ENCODE results near the gene FAM50A.
A peak's percentile ranks its signal among the peaks of the same experiment; 100 is the strongest.

Gene FAM50A

DNA sequence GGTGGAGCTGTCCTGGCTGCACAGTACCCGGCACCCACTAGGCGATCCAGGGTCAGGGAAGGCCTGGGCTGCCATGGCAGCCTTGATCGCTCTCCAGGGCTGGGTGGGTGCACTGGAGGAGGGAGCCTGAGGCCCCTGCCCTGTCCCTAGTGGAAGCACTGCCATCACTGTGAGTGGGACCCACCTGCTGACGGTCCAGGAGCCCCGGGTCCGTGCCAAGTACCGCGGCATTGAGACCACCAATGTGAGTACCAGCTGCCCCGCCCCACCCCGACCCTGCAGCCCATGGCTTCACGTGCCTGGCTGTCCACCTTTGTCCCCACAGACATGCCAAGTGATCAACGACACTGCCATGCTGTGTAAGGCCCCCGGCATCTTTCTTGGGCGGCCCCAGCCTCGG is 23.0 kb downstream of the FAM50A start:
- no peak overlapping the region for H3K4me3 ChIP-seq (ENCODE audit: low read length)
- H3K36me3 ChIP-seq (ENCODE audit: insufficient read depth, low read length) = peaks cover 41% of the 10 kb centered on the region
- H3K27me3 ChIP-seq (ENCODE audit: insufficient read depth, low read length) = no peaks in the 10 kb centered on the region
- no peak overlapping the region for H2AFZ ChIP-seq (ENCODE audit: low read depth, low read length)
- no peaks in the 10 kb centered on the region for H3K9me3 ChIP-seq (ENCODE audit: low read length)
- no peaks in the 10 kb centered on the region for H3K4me1 ChIP-seq (ENCODE audit: insufficient read depth, low read length)

DNA sequence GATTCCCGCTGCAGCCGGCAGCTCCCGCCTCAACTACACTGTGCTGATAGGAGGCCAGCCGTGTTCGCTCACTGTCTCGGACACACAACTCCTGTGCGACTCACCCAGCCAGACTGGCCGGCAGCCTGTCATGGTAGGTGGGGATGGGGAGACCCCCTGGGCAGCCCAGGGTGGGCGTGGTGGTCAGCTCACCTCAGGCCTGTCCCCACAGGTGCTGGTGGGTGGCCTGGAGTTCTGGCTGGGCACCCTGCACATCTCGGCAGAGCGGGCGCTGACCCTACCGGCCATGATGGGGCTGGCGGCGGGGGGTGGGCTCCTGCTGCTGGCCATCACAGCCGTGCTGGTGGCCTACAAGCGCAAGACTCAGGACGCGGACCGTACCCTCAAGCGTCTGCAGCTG is 23.6 kb downstream of the FAM50A start:
- Histone ChIP-seq H3K27me3 (ENCODE audit: insufficient read depth, low read length) (no peaks in the 10 kb centered on the region), H3K9me3 (ENCODE audit: low read length) (no peaks in the 10 kb centered on the region), H3K4me3 (ENCODE audit: low read length) (no peak overlapping the region), H3K4me1 (ENCODE audit: insufficient read depth, low read length) (no peaks in the 10 kb centered on the region), H3K36me3 (ENCODE audit: insufficient read depth, low read length) (peaks cover 48% of the 10 kb centered on the region), H2AFZ (ENCODE audit: low read depth, low read length) (no peak overlapping the region)

DNA sequence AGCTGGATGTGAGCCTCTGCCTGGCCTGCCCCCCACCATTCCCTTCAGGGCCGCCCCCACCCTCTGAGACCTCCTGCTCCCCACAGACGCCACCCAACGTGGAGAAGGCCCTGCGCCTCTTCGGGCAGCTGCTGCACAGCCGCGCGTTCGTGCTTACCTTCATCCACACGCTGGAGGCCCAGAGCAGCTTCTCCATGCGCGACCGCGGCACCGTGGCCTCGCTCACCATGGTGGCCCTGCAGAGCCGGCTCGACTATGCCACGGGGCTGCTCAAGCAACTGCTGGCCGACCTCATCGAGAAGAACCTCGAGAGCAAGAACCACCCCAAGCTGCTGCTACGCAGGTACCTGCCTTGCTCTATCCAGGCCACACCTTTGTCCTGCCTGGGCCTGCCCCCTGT is 24.3 kb downstream of the FAM50A start:
- Histone ChIP-seq H3K9me3 (ENCODE audit: low read length) (no peaks in the 10 kb centered on the region), H2AFZ (ENCODE audit: low read depth, low read length) (no peak overlapping the region), H3K36me3 (ENCODE audit: insufficient read depth, low read length) (peaks cover 50% of the 10 kb centered on the region), H3K27me3 (ENCODE audit: insufficient read depth, low read length) (no peaks in the 10 kb centered on the region), H3K4me3 (ENCODE audit: low read length) (no peak overlapping the region), H3K4me1 (ENCODE audit: insufficient read depth, low read length) (no peaks in the 10 kb centered on the region)

DNA sequence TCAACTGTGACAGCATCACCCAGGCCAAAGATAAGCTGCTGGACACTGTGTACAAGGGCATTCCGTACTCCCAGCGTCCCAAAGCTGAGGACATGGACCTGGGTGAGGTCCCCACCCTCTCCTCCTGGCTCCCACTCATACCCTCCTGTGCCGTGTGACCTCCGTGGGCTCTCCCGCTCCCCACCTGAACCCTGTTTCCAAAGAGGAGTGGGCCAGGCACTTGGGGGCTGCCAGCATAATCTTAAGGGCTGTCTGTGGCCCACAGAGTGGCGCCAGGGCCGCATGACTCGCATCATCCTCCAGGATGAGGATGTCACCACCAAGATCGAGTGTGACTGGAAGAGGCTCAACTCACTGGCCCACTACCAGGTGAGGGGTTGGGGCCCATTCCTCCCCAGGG is 25.2 kb downstream of the FAM50A start:
- no peak overlapping the region for H3K4me3 ChIP-seq (ENCODE audit: low read length)
- H2AFZ ChIP-seq (ENCODE audit: low read depth, low read length) = no peak overlapping the region
- no peaks in the 10 kb centered on the region for H3K27me3 ChIP-seq (ENCODE audit: insufficient read depth, low read length)
- H3K36me3 ChIP-seq (ENCODE audit: insufficient read depth, low read length) = peaks cover 47% of the 10 kb centered on the region
- H3K9me3 ChIP-seq (ENCODE audit: low read length) = no peaks in the 10 kb centered on the region
- no peaks in the 10 kb centered on the region for H3K4me1 ChIP-seq (ENCODE audit: insufficient read depth, low read length)

DNA sequence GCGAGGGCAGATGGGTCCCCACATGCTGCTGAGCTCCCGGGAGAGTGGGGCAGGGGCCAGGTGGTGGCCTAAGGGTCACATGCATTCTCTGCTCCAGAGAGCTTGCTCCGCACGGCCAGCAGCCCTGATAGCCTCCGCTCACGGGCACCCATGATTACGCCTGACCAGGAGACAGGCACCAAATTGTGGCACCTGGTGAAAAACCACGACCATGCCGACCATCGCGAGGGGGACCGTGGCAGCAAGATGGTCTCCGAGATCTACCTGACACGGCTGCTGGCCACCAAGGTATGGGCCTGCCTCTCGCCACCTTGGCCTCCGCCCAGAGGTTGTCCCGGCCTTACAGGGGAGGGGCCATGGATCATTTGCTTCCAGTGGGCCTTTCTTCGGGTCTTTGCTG is 25.9 kb downstream of the FAM50A start:
- no peak overlapping the region for H2AFZ ChIP-seq (ENCODE audit: low read depth, low read length)
- H3K4me1 ChIP-seq (ENCODE audit: insufficient read depth, low read length) = no peaks in the 10 kb centered on the region
- H3K27me3 ChIP-seq (ENCODE audit: insufficient read depth, low read length) = no peaks in the 10 kb centered on the region
- peaks cover 42% of the 10 kb centered on the region for H3K36me3 ChIP-seq (ENCODE audit: insufficient read depth, low read length)
- no peaks in the 10 kb centered on the region for H3K9me3 ChIP-seq (ENCODE audit: low read length)
- no peak overlapping the region for H3K4me3 ChIP-seq (ENCODE audit: low read length)

DNA sequence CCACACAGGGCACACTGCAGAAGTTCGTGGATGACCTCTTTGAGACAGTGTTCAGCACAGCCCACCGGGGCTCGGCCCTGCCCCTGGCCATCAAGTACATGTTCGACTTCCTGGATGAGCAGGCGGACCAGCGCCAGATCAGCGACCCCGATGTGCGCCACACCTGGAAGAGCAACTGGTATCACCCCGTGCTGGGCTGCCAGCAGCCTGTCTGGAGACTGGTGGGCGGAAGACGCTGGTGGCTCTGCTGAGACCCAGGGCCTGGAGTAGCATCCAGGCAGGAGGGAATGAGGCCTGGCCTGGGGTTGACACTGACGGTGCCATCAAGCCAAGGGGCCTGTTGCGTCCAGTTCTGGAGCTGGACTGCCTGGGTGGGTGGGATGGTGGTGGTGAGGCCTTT is 26.5 kb downstream of the FAM50A start:
- H3K36me3 ChIP-seq (ENCODE audit: insufficient read depth, low read length) = peaks cover 42% of the 10 kb centered on the region
- H3K4me1 ChIP-seq (ENCODE audit: insufficient read depth, low read length) = no peaks in the 10 kb centered on the region
- H3K9me3 ChIP-seq (ENCODE audit: low read length) = no peaks in the 10 kb centered on the region

DNA sequence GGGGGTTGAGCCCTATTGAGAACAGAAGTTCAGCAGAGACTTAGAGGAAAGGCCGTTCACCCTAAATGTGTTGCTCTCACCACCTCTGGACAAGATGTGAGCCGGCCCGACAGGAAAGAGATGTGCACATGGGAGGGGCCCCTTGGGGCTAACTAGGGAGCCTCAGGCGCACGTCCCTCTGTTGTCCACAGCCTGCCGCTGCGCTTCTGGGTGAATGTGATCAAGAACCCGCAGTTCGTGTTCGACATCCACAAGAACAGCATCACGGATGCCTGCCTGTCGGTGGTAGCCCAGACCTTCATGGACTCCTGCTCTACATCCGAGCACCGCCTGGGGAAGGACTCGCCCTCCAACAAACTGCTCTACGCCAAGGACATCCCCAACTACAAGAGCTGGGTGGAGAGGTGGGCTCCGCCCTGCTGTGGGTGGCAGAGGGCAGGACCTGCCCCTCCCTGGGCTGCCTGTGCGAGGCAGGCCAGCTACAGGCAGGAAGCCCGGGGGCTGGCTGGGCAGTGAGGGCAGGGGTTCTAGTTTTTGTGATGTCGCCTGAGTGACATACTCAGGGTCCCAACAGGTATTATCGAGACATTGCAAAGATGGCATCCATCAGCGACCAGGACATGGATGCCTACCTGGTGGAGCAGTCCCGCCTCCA is 27.1 kb downstream of the FAM50A start:
- no peak overlapping the region for H3K4me3 ChIP-seq (ENCODE audit: low read length)
- H3K9me3 ChIP-seq (ENCODE audit: low read length) = no peaks in the 10 kb centered on the region
- no peak overlapping the region for H2AFZ ChIP-seq (ENCODE audit: low read depth, low read length)
- H3K27me3 ChIP-seq (ENCODE audit: insufficient read depth, low read length) = no peaks in the 10 kb centered on the region
- no peaks in the 10 kb centered on the region for H3K4me1 ChIP-seq (ENCODE audit: insufficient read depth, low read length)
- H3K36me3 ChIP-seq (ENCODE audit: insufficient read depth, low read length) = peaks cover 38% of the 10 kb centered on the region

More for the DNA sequence above, 26.5 kb downstream of the FAM50A start:
- Histone ChIP-seq H2AFZ (ENCODE audit: low read depth, low read length) (no peak overlapping the region), H3K27me3 (ENCODE audit: insufficient read depth, low read length) (no peaks in the 10 kb centered on the region), H3K4me3 (ENCODE audit: low read length) (no peak overlapping the region)

DNA sequence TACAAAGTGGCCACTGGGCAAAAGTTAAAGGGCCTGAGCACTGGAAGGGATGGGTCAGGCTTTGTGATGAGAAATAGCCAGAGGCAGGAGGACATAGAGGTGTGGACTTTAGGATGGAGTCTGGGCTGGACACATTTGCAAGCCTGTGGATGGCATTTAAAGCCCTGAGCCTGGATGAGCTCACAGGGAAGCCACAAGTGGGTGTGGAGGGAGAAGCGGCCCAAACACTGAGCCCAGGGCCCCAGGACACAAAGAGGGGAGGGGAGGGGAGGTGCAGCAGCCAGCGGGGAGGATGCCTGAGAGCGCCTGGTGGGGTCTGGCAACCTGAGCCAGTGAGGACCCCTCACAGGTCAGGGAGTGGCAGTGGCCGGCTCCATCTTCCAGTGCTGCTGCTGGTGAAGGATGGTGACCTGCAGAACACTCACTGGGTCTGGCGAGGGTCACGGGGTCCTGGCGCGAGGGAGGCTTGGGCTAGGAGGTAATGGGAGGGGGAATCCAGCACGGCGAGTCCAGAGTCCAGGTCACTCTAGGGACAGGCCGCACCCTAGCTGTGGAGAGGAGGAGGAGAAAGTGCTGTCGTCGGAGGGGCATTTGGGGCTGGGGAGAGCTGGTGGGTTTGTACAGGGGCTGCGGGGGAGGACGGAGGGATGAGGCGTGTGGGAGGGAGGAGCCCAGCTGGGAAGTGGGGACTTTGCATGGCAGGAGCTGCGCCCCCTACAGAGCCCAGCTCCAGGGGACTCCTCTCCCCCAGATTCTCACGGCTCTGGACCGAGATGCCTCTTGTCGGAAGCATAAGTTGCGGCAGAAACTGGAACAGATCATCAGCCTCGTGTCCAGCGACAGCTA is 28.1 kb downstream of the FAM50A start:
- H3K27me3 ChIP-seq (ENCODE audit: insufficient read depth, low read length) = no peaks in the 10 kb centered on the region
- peaks cover 33% of the 10 kb centered on the region for H3K36me3 ChIP-seq (ENCODE audit: insufficient read depth, low read length)
- no peak overlapping the region for H3K4me3 ChIP-seq (ENCODE audit: low read length)
- H3K9me3 ChIP-seq (ENCODE audit: low read length) = no peaks in the 10 kb centered on the region
- no peak overlapping the region for H2AFZ ChIP-seq (ENCODE audit: low read depth, low read length)
- no peaks in the 10 kb centered on the region for H3K4me1 ChIP-seq (ENCODE audit: insufficient read depth, low read length)

DNA sequence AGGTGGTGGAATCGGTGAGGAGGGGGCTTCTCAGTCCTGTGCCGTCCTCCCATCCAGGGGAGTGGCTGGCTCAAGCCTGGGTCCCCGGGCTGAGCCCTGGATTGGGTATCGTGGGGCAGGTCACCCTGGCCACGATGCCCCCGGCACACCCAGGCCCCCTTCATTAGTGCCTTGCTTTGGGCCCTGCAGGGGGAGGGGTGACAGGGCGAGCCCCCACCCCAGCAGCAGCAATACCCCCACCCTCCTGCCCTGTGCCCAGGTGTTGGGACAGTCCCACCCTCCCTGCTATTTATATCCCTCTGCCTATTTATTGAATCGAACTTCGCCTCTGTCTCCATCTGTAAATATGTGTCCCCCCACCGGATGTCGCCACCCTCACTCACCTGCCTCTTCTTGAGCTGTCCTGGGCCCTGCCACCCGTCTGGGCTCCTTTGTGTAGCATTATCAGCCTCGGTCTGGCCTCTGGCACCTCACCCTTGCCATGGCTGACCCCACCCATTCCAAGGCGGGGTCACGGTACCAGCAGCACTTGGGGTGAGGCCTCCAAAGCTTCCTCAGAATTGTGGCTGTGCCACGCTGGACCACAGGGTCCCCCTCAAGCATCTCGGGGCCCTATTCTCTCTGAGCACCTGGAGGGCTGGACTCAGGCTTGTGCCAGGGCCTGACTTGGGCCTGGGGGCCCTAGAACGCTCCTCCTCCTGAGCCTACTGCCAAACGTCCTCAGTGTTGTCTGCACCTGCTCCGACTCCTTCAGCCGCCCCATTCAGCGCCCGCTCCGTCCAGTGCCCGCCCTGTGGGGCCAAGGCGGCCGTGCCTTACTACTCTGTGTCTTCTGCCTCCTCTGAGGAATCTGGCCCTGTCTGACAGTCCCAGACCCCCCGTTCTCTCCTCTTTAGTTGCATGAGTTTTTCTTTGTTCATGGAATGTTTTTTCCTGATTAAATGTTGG is 29.0 kb downstream of the FAM50A start:
- Histone ChIP-seq H3K9me3 (ENCODE audit: low read length) (no peaks in the 10 kb centered on the region), H2AFZ (ENCODE audit: low read depth, low read length) (no peak overlapping the region), H3K36me3 (ENCODE audit: insufficient read depth, low read length) (peaks cover 32% of the 10 kb centered on the region), H3K27me3 (ENCODE audit: insufficient read depth, low read length) (no peaks in the 10 kb centered on the region), H3K4me1 (ENCODE audit: insufficient read depth, low read length) (peaks cover 3% of the 10 kb centered on the region), H3K4me3 (ENCODE audit: low read length) (no peak overlapping the region)

DNA sequence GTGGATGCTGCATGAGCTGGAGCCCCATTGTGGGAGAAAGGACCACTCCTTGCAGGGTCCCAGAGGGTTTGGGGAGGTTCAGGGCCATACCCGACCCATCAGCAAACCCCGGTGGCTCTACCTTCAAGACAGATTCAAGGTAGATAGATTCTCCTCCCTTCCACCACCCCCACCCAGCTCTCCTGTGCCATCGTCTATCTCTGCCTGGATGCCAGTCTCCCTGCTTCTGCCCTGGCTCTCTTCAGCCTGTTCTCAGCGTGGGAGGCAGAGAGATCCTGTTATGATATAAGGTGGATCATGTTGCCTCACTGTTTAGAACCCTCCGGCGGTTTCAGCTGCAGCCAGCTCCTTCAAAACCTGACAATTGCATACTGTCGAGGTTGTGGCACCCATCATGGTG is 29.7 kb downstream of the FAM50A start:
- H2AFZ ChIP-seq (ENCODE audit: low read depth, low read length) = no peak overlapping the region
- H3K36me3 ChIP-seq (ENCODE audit: insufficient read depth, low read length) = peaks cover 26% of the 10 kb centered on the region
- H3K27me3 ChIP-seq (ENCODE audit: insufficient read depth, low read length) = no peaks in the 10 kb centered on the region
- no peak overlapping the region for H3K4me3 ChIP-seq (ENCODE audit: low read length)
- H3K4me1 ChIP-seq (ENCODE audit: insufficient read depth, low read length) = peaks cover 6% of the 10 kb centered on the region
- no peaks in the 10 kb centered on the region for H3K9me3 ChIP-seq (ENCODE audit: low read length)

DNA sequence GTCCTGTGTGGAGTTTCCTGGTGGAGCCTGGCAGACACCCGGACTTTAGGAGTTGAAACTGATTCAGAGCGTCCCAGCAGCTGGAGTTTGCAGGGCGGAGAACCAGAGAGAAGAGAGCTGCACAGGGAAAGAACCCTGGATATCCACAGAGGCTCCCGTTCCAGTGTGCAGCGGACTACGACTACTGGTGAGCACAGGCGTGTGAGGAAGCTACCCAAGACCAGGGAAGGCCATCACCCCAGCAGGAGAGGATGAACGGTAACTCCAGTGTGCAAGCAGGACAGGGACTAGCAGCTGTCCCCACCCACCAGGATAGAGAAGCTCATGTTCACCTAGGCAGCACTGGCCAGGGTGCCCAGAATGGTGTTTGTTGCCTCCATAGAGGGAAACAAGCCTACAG is 32.9 kb downstream of the FAM50A start:
- H3K36me3 ChIP-seq (ENCODE audit: insufficient read depth, low read length) = peaks cover 12% of the 10 kb centered on the region
- no peak overlapping the region for H3K4me3 ChIP-seq (ENCODE audit: low read length)

DNA sequence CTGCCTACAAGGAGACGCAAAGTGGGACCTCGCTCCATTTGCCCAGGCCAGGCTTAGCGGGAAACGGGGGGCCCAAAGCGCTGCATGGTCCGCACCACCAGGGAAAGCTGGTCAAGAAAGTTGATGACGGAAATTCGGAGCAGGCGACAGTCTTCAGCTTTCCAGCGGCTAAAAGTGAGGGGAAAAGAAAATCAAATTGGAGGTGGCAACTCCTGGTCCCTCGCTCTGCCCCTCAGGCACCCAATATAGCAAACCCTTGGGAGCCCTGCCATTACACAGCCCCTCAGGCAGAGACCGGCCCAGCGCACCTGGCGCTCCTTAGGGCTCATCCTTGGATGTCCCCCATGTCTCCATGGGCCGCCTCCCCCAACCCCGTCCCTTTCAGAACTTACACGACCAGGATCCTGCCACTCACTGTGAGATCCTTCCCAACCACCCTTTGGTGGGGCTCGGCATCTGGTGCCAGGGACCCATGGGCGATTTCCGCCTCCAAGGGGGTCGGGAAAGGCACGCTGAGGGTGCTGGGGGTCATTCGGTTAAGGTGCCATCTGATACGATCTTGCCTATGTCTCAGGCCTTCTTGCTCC is 34.0 kb downstream of the FAM50A start:
- Histone ChIP-seq H3K27me3 (ENCODE audit: insufficient read depth, low read length) (no peaks in the 10 kb centered on the region), H2AFZ (ENCODE audit: low read depth, low read length) (no peak overlapping the region), H3K36me3 (ENCODE audit: insufficient read depth, low read length) (peaks cover 1% of the 10 kb centered on the region)

More for the DNA sequence above, 32.9 kb downstream of the FAM50A start:
- Histone ChIP-seq H2AFZ (ENCODE audit: low read depth, low read length) (no peak overlapping the region), H3K9me3 (ENCODE audit: low read length) (no peaks in the 10 kb centered on the region), H3K27me3 (ENCODE audit: insufficient read depth, low read length) (no peaks in the 10 kb centered on the region), H3K4me1 (ENCODE audit: insufficient read depth, low read length) (peaks cover 6% of the 10 kb centered on the region)

More for the DNA sequence above, 34.0 kb downstream of the FAM50A start:
- Histone ChIP-seq H3K4me3 (ENCODE audit: low read length) (peak overlapping the region; percentile 43), H3K4me1 (ENCODE audit: insufficient read depth, low read length) (peaks cover 6% of the 10 kb centered on the region), H3K9me3 (ENCODE audit: low read length) (no peaks in the 10 kb centered on the region)
